Measurements from ENCODE around the gene TSLP.

TSLP gene

GRCh38 chr5:111066261-111066938 lies 5.1 kb upstream of the TSLP start:
- H3K27ac ChIP-seq (ENCODE audit: low read length), result no peak overlapping the region
- H3K9ac ChIP-seq (ENCODE audit: low read length), result no peak overlapping the region
- H3K27me3 ChIP-seq (ENCODE audit: low read depth, low read length), result peaks cover 24% of the 10 kb centered on the region
- H3K4me3 ChIP-seq (ENCODE audit: low read length), result no peak overlapping the region
- no peak overlapping the region for H3K4me2 ChIP-seq (ENCODE audit: low read length)
- TF ChIP-seq, protein P1, sequence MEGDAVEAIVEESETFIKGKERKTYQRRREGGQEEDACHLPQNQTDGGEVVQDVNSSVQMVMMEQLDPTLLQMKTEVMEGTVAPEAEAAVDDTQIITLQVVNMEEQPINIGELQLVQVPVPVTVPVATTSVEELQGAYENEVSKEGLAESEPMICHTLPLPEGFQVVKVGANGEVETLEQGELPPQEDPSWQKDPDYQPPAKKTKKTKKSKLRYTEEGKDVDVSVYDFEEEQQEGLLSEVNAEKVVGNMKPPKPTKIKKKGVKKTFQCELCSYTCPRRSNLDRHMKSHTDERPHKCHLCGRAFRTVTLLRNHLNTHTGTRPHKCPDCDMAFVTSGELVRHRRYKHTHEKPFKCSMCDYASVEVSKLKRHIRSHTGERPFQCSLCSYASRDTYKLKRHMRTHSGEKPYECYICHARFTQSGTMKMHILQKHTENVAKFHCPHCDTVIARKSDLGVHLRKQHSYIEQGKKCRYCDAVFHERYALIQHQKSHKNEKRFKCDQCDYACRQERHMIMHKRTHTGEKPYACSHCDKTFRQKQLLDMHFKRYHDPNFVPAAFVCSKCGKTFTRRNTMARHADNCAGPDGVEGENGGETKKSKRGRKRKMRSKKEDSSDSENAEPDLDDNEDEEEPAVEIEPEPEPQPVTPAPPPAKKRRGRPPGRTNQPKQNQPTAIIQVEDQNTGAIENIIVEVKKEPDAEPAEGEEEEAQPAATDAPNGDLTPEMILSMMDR (IDR thresholded peaks at IDR 0.05; ENCODE audit: low read depth, low read length), result no peak
- no peak for TF ChIP-seq EZH2phosphoT487 (IDR thresholded peaks at IDR 0.05; ENCODE audit: low read depth)
- H3K4me1 ChIP-seq (ENCODE audit: low read length), result no peaks in the 10 kb centered on the region
- no peaks in the 10 kb centered on the region for H3K79me2 ChIP-seq (ENCODE audit: low read length)
- no peaks in the 10 kb centered on the region for H4K20me1 ChIP-seq (ENCODE audit: insufficient read depth, low read length)
- H2AFZ ChIP-seq (ENCODE audit: low read depth, low read length), result no peak overlapping the region
- H3K36me3 ChIP-seq (replicated peaks; ENCODE audit: low read depth, low read length), result no peaks in the 10 kb centered on the region
- no peaks in the 10 kb centered on the region for H3K9me3 ChIP-seq (ENCODE audit: insufficient read depth, low read length)

DNA sequence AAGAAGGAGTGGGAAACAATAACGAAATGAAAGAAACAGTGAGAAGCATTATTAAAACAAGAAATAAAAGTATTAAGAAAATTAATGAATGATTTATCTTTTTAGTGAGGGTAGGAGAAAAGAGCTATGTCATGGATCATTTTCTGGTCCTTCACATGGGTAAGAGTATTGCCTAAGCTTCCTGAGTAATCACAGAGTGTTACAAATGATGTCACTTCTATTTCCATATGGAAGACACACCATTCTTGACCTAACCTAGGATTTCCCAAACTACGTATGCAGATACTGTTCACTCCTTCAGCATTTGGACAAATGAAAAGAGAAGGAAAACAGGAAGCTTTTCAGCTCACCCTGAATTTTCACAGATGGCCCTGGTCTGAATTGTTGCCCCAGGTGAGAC lies 3.3 kb upstream of the TSLP start:
- no peaks in the 10 kb centered on the region for H3K79me2 ChIP-seq (ENCODE audit: low read length)
- no peak overlapping the region for H3K4me3 ChIP-seq (ENCODE audit: low read length)
- 0 out of 2 replicates have a peak, but pooled peaks cover 4% of the 10 kb centered on the region for H3K4me1 ChIP-seq (ENCODE audit: low read length)
- TF ChIP-seq EZH2phosphoT487 (IDR thresholded peaks at IDR 0.05; ENCODE audit: low read depth), result no peak
- TF ChIP-seq, protein P1 (IDR thresholded peaks at IDR 0.05; ENCODE audit: low read depth, low read length), result no peak
- no peaks in the 10 kb centered on the region for H4K20me1 ChIP-seq (ENCODE audit: insufficient read depth, low read length)
- no peak overlapping the region for H3K9ac ChIP-seq (ENCODE audit: low read length)
- H3K9me3 ChIP-seq (ENCODE audit: insufficient read depth, low read length), result no peaks in the 10 kb centered on the region
- H3K4me2 ChIP-seq (ENCODE audit: low read length), result no peak overlapping the region
- H2AFZ ChIP-seq (ENCODE audit: low read depth, low read length), result no peak overlapping the region
- no peaks in the 10 kb centered on the region for H3K36me3 ChIP-seq (replicated peaks; ENCODE audit: low read depth, low read length)
- no peak overlapping the region for H3K27ac ChIP-seq (ENCODE audit: low read length)
- H3K27me3 ChIP-seq (ENCODE audit: low read depth, low read length), result peaks cover 39% of the 10 kb centered on the region

DNA sequence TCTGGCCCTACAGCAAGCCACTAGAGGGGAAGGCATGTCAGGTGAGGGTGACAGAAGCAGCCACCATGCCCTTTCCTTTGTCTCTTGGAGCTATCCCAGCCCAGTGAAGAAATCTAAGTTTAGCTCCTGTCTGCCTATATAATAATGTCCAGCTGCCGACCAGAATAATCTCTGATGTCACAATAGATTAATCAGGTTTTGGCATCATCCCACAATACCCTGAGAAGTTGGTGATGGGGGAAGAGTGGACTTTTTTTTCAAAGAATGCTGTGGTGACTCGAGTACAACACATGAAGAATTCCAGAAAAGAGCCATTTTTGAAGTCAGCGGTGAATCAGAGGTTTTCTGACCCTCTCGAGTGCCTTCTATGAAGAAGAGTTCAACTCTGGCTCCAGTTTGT lies 1.7 kb upstream of the TSLP start:
- H3K27ac ChIP-seq (ENCODE audit: low read length), result no peak overlapping the region
- H3K9ac ChIP-seq (ENCODE audit: low read length), result no peak overlapping the region
- TF ChIP-seq, protein P1 (IDR thresholded peaks at IDR 0.05; ENCODE audit: low read depth, low read length), result no peak
- TF ChIP-seq EZH2phosphoT487 (IDR thresholded peaks at IDR 0.05; ENCODE audit: low read depth), result no peak
- no peaks in the 10 kb centered on the region for H3K79me2 ChIP-seq (ENCODE audit: low read length)
- H3K9me3 ChIP-seq (ENCODE audit: insufficient read depth, low read length), result no peaks in the 10 kb centered on the region
- H3K27me3 ChIP-seq (ENCODE audit: low read depth, low read length), result peaks cover 39% of the 10 kb centered on the region
- peaks cover 9% of the 10 kb centered on the region for H3K4me1 ChIP-seq (ENCODE audit: low read length)
- no peaks in the 10 kb centered on the region for H3K36me3 ChIP-seq (replicated peaks; ENCODE audit: low read depth, low read length)
- H4K20me1 ChIP-seq (ENCODE audit: insufficient read depth, low read length), result no peaks in the 10 kb centered on the region
- no peak overlapping the region for H3K4me2 ChIP-seq (ENCODE audit: low read length)
- H2AFZ ChIP-seq (ENCODE audit: low read depth, low read length), result no peak overlapping the region
- H3K4me3 ChIP-seq (ENCODE audit: low read length), result no peak overlapping the region

DNA sequence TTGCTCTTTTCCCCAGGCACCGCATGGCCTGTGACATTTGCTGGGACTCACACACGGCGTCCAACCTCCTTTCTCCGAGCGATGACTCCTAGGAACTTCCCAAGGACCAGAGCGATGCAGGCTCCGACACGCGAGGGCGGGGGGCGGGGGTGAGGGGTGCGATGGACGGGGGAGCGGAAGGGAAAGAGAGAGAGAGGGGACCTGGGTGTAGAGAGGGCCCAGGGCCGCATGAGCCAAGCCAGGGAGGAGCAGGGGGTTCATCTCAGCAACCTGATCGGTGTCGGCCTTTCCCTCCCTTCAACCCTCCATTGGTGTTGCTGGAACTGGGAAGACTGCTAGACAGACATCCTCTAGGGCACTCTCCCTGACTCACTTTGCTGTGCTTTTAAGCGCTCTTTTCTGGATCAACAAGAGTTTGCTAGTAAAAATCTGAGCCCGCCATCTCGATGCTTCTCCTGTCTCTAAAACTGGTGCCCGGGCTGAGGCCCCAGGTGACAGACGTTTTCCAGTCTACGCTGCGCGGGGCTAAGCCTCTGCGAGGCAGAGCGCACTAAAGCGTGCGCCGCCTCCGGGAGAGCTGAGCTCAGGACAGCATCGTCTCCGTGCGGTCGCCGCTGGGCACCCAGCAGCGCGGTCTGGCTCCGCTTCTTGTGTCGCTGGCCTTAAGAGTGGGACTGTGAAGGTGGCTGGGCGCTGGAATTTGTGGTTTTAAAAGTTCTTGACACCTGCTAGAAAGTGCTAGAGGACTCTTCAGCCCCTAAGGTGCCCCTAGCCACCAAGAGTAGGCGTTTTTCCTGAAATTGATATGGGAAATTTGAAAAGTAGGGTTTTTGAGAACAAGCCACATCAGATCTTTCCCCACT lies 1.0 kb upstream of the TSLP start:
- no peak overlapping the region for H2AFZ ChIP-seq (ENCODE audit: low read depth, low read length)
- H3K27ac ChIP-seq (ENCODE audit: low read length), result no peak overlapping the region
- H3K9me3 ChIP-seq (ENCODE audit: insufficient read depth, low read length), result no peaks in the 10 kb centered on the region
- no peaks in the 10 kb centered on the region for H3K36me3 ChIP-seq (replicated peaks; ENCODE audit: low read depth, low read length)
- no peaks in the 10 kb centered on the region for H3K79me2 ChIP-seq (ENCODE audit: low read length)
- peaks cover 39% of the 10 kb centered on the region for H3K27me3 ChIP-seq (ENCODE audit: low read depth, low read length)
- no peak overlapping the region for H3K9ac ChIP-seq (ENCODE audit: low read length)
- no peaks in the 10 kb centered on the region for H4K20me1 ChIP-seq (ENCODE audit: insufficient read depth, low read length)
- no peak overlapping the region for H3K4me3 ChIP-seq (ENCODE audit: low read length)
- TF ChIP-seq EZH2phosphoT487 (IDR thresholded peaks at IDR 0.05; ENCODE audit: low read depth), result no peak
- TF ChIP-seq, protein P1 (IDR thresholded peaks at IDR 0.05; ENCODE audit: low read depth, low read length), result no peak
- H3K4me2 ChIP-seq (ENCODE audit: low read length), result no peak overlapping the region
- H3K4me1 ChIP-seq (ENCODE audit: low read length), result peaks cover 11% of the 10 kb centered on the region

All from OCI-LY3 (cell line).